GM18505 (cell line): ENCODE results near the gene TCEA2.

Experiments used
- ATAC-seq: cut with Tn5 transposase; IDR thresholded peaks from one replicate; pipeline ENCODE4 v1.9.1; 2021; ENCODE audit not compliant: unreplicated experiment
- POLR2A ChIP-seq: IDR thresholded peaks from 4 replicates; pipeline ENCODE4 v1.6.1; 2011; ENCODE audit warnings: borderline replicate concordance; ENCODE audit not compliant: insufficient read depth, insufficient read length; ENCODE audit errors: extremely low read depth

TCEA2 gene

DNA sequence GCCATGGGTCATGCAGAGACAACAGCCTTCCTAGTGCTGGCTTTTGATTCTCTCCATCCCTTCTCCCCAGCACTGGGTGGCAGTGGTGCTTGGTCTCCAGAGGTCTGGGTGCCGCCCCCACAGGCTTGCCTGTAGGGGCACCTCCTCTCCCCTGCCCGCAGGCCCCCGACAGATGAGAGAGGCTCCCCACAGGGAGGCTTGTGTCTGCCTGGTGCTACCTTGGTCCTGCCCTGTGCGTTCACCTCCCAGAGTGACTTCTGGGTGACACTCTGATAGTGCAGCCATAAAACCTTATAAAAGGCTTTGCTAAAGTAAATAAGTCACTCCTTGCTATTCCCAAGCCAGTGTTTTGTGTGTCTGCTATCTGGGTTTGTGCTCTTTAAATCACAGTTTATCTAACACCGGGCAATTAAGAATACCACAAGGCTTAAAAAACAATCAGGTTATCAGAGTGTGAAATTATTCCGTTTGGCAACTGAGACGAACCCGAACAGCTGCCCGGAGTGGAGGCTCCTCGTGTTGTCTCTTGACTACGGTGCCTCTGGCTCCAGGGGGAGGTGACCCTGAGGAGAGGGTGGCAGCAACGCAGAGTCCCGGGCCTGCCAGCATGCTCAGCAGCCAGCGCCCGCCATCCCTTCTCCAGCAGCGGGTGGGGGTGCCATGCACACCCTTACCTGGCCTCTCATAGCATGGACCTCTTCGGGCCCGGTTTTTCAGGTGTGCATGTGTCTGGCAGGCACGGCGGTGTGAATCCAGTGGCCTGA, 32.4 kb upstream of the TCEA2 start:
- no peak for ATAC-seq
- TF ChIP-seq POLR2A: no peak

DNA sequence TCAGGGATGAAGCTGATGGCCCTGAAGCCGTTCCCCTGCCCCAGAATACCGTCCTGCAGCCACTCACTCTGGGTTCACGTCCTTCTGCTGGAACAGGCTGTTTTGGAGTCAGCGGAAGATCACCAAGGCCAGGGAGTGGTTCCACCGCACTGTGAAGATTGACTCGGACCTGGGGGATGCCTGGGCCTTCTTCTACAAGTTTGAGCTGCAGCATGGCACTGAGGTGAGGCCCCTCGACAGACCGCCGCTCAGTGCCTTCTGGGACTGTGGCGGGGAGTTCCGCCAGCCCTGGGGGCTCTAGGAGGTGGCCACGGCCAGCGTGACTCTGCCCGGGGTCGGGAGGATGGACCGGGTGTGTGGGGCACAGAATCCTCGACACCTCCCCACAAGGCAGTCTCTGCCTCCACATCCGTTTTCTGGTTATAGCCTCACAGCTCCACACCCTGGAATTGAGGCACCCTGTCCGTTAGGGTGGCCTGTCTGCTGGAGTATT, 31.1 kb upstream of the TCEA2 start:
- ATAC-seq: no peak
- no peak for TF ChIP-seq POLR2A

- no peak for TF ChIP-seq POLR2A
- no peak for ATAC-seq
These were observed 30.0 kb upstream of the TCEA2 start for GRCh38 chr20:64032706-64033624.

- no peak for TF ChIP-seq POLR2A
- no peak for ATAC-seq
These were observed 29.0 kb upstream of the TCEA2 start for GRCh38 chr20:64033981-64034493.

- no peak for TF ChIP-seq POLR2A
- ATAC-seq: no peak
These were observed 27.7 kb upstream of the TCEA2 start for GRCh38 chr20:64035066-64035932.

GRCh38 chr20:64035933-64036345, 27.1 kb upstream of the TCEA2 start, which contains the start of gene C20orf204:
Gene C20orf204 (plus strand): TSS chr20:64036182. CDS start chr20:64036324, 142 bp downstream.
- no peak for ATAC-seq
- no peak for TF ChIP-seq POLR2A

DNA sequence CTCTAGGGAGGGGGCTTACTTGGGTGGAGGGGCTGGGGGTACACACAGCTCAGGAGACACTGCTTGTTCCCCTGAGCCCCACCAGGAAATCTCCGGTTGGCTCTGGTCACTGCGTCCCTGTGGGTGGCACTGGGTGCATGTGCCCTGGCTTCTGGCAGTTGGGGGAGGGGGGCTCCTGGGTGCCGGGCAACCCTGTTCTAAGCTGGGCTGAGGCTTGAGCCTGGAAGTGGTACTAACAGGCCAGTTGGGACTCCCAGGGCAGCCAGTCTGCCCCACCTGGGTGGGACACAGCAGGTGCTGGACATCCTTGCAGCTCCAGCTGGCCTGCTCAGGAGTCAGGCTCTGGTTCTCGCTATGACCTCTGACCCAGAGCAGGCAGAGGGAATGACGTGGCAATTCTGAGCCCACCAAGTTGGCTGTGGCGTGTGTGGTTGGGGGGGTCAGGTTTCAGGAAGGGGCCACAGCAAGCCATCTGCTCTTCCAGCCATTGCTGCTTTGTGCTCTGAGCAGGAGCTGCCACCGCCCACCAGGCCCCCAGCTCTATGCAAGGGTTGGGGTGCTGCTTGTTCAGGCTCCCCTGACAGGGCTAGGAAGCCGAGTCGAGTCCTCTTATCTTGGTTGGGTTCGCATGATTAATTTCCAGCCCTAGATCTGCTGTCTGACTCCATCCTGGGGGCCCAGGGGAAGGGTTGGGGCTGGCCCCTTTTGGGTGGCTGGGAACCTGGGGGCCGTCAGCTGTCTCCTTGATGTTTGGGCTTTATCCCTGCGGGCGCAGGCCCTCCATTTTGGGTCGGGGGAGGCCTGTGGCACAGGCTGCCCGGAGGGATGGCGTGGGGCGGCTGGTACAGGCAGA, 26.4 kb upstream of the TCEA2 start:
- TF ChIP-seq POLR2A: no peak
- no peak for ATAC-seq

GRCh38 chr20:64037199-64037497, 25.9 kb upstream of the TCEA2 start:
- no peak for ATAC-seq
- no peak for TF ChIP-seq POLR2A

GRCh38 chr20:64037498-64038213, 25.3 kb upstream of the TCEA2 start:
- TF ChIP-seq POLR2A: no peak
- no peak for ATAC-seq

DNA sequence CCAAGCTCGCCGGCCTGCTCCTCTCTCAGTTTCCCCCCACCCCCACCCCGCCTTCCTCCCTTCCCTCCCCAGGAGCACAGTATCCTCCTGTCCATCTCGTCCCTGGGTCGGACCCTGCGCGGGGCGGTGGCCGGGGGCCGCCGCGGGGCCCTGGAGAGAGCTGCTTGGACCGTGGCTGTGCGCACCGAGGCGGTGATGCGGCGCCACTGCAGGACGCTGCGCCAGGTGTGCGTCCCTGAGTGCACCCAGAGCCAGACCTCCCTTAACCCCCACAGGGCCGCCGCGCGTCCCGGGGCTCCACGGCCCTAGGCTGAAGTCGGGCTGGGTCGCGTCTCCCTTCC, 24.8 kb upstream of the TCEA2 start:
- peak; percentile 25 for ATAC-seq
- TF ChIP-seq POLR2A: no peak

GRCh38 chr20:64038565-64039292, 24.3 kb upstream of the TCEA2 start:
- no peak for TF ChIP-seq POLR2A
- ATAC-seq: peak; percentile 51
